Endodermal cell (in vitro differentiated cells): ENCODE results near the gene IP6K3. TPM values are rescaled to one million over a fixed set of nuclear protein-coding genes. Genes with fewer than 3 reads are reported as not detected.

ENCODE experiments used
- DNase-seq: peaks from one replicate; pipeline ENCODE4 v3.0.0-alpha.2; 2017
- H3K27ac ChIP-seq: 2 replicates; pipeline ENCODE4 v1.5.1; 2013; ENCODE audit warnings: mild to moderate bottlenecking, low read depth, low read length, moderate library complexity
- H3K27me3 ChIP-seq: 2 replicates; pipeline ENCODE4 v1.6.1; 2013; ENCODE audit warnings: mild to moderate bottlenecking, low read length, moderate library complexity; ENCODE audit not compliant: insufficient read depth, control insufficient read depth, poor library complexity, severe bottlenecking
- H3K36me3 ChIP-seq: 2 replicates; pipeline ENCODE4 v1.7.0; 2013; ENCODE audit warnings: mild to moderate bottlenecking, low read length, moderate library complexity; ENCODE audit not compliant: control insufficient read depth, insufficient read depth
- H3K4me1 ChIP-seq: one replicate; pipeline ENCODE4 v1.7.0; 2013; ENCODE audit warnings: low read length; ENCODE audit not compliant: control insufficient read depth, insufficient read depth
- H3K4me3 ChIP-seq: 2 replicates; pipeline ENCODE4 v1.5.1; 2013; ENCODE audit warnings: mild to moderate bottlenecking, low read length, moderate library complexity
- H3K9ac ChIP-seq: 2 replicates; pipeline ENCODE4 v1.6.1; 2013; ENCODE audit warnings: mild to moderate bottlenecking, low read length, moderate library complexity; ENCODE audit not compliant: poor library complexity, severe bottlenecking; ENCODE audit errors: extremely low read depth
- H3K9me3 ChIP-seq: 2 replicates; pipeline ENCODE4 v1.6.1; 2013; ENCODE audit warnings: mild to moderate bottlenecking, low read length, moderate library complexity; ENCODE audit not compliant: control insufficient read depth
- H3K27ac Mint-ChIP-seq: 2 replicates; pipeline ENCODE4 v1.8.0; 2020; ENCODE audit warnings: mixed read lengths
- H3K27me3 Mint-ChIP-seq: 2 replicates; pipeline ENCODE4 v1.8.0; 2021; ENCODE audit warnings: mild to moderate bottlenecking, mixed read lengths; ENCODE audit not compliant: insufficient read depth
- H3K36me3 Mint-ChIP-seq: 2 replicates; pipeline ENCODE4 v1.8.0; 2020; ENCODE audit warnings: low read depth, mixed read lengths
- H3K4me1 Mint-ChIP-seq: 2 replicates; pipeline ENCODE4 v1.8.0; 2020; ENCODE audit warnings: mixed read lengths
- H3K4me3 Mint-ChIP-seq: 2 replicates; pipeline ENCODE4 v1.8.0; 2020; ENCODE audit warnings: mild to moderate bottlenecking, moderate library complexity, mixed read lengths
- H3K9me3 Mint-ChIP-seq: 2 replicates; pipeline ENCODE4 v1.8.0; 2020; ENCODE audit warnings: mild to moderate bottlenecking, mixed read lengths
- whole genome bisulfite sequencing, 2 experiments: methylation state at CpG; one replicate each; pipeline versions ENCODE4 v1.1.5 to v1.1.7; 2013; ENCODE audit warnings: missing lambda C conversion rate in 2 of 2, mixed read lengths in 1 of 2; ENCODE audit not compliant: insufficient coverage in 1 of 2, insufficient read length in 1 of 2; 5-methylcytosine and 5-hydroxymethylcytosine counted together
- total RNA-seq, 2 donors: library from RNA; stranded (reverse); fragmentation: NEBNext Ultra II Directional in 1 of 2; extraction: Animal tissue kit (Norgen Biotek cat#: 25700) in 1 of 2; gene quantifications; 2 replicates in 1 of 2; 3 replicates in 1 of 2; pipeline ENCODE4 v1.2.1, GENCODE V29; 2021
- TF ChIP-seq, protein P1 (sequence below): fragments of 200-600 bp; sonication (generic); conservative IDR thresholded peaks from 2 replicates; pipeline ENCODE4 v1.5.0; 2021; ENCODE audit warnings: antibody characterized with exemption, mild to moderate bottlenecking

The IP6K3 gene
- total RNA-seq, 2 donors from 2014 or later, result not detected

DNA sequence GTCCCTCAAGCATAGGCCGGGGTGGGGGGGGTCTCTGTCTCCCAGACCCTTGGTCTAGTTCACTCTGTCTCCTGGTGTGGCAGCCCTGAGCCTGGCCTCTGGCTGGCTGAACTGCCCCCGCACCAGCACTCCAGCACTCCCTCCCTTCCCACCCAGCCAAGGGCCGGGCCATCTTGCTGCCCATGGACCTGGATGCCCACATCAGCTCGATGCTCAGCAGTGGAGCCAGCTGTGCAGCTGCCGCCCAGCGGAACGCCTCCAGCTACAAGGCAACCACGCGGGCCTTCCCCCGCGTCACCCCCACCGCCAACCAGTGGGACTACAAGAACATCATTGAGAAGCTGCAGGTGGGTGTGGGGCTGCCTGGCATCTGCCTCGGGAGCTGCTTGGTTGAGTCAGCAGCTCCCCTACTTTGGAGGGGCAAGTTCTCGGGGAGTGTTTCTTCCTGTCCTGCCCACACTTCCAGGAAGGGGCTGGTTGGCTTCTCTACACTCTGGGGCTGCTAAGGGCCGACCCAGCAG, 63.6 kb downstream of the IP6K3 start:
- H3K36me3 Mint-ChIP-seq, result peaks cover 56% of the 10 kb centered on the region
- H3K4me1 Mint-ChIP-seq, result no peaks in the 10 kb centered on the region
- Histone ChIP-seq H3K9me3 (no peaks in the 10 kb centered on the region), H3K4me1 (no peaks in the 10 kb centered on the region), H3K9ac (no peak overlapping the region), H3K27ac (no peak overlapping the region), H3K36me3 (no peaks in the 10 kb centered on the region), H3K4me3 (no peak overlapping the region), H3K27me3 (no peaks in the 10 kb centered on the region)
- no peak overlapping the region for H3K27ac Mint-ChIP-seq
- TF ChIP-seq, protein P1, sequence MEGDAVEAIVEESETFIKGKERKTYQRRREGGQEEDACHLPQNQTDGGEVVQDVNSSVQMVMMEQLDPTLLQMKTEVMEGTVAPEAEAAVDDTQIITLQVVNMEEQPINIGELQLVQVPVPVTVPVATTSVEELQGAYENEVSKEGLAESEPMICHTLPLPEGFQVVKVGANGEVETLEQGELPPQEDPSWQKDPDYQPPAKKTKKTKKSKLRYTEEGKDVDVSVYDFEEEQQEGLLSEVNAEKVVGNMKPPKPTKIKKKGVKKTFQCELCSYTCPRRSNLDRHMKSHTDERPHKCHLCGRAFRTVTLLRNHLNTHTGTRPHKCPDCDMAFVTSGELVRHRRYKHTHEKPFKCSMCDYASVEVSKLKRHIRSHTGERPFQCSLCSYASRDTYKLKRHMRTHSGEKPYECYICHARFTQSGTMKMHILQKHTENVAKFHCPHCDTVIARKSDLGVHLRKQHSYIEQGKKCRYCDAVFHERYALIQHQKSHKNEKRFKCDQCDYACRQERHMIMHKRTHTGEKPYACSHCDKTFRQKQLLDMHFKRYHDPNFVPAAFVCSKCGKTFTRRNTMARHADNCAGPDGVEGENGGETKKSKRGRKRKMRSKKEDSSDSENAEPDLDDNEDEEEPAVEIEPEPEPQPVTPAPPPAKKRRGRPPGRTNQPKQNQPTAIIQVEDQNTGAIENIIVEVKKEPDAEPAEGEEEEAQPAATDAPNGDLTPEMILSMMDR, result no peak
- no peak for DNase-seq
- no peak overlapping the region for H3K4me3 Mint-ChIP-seq
- H3K9me3 Mint-ChIP-seq, result no peaks in the 10 kb centered on the region
- 84 to 91% methylated on average over 5 to 15 of the region's 15 CpGs for WGBS, 2 experiments
- no peaks in the 10 kb centered on the region for H3K27me3 Mint-ChIP-seq

DNA sequence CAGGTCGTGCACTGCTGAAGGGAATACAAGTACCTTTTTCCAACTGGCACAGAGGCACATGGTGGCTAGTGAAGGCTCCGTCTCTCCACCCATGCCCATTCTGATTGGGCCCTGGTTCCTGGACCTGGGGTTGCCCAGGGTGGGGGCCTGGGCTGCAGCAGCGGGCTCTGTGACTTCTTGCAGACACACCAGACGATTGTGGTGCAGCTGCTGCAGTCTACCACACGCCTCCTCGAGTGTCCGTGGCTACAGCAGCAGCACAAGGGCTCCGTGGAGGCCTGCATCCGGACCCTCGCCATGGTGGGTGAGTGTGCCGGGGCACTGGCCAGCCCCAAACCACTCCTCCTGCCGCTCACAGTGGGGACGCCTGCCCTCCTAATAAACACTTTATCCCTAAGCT, 64.4 kb downstream of the IP6K3 start:
- H3K4me1 Mint-ChIP-seq, result no peaks in the 10 kb centered on the region
- H3K36me3 Mint-ChIP-seq, result peaks cover 61% of the 10 kb centered on the region
- 95 to 98% methylated on average over 10 to 13 of the region's 13 CpGs for WGBS, 2 experiments

DNA sequence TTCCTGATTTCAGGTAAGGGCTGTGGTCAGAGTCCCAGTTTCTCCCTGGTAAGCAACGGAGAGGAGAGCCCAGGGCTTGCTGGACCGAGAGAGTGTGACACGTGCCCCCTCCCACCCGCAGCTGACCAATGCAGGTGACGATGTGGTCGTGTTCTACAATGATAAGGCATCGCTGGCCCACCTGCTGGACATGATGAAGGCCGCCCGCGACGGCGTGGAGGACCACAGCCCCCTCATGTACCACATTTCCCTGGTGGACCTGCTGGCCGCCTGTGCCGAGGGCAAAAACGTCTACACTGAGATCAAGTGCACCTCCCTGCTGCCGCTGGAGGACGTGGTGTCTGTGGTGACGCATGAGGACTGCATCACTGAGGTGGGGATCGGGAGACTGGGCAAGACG, 66.9 kb downstream of the IP6K3 start:
- peaks cover 50% of the 10 kb centered on the region for H3K36me3 Mint-ChIP-seq
- H3K4me3 Mint-ChIP-seq, result no peak overlapping the region

More for the DNA sequence above, 64.4 kb downstream of the IP6K3 start:
- TF ChIP-seq, protein P1, result no peak
- H3K27ac ChIP-seq, result no peak overlapping the region
- no peak for DNase-seq
- H3K27ac Mint-ChIP-seq, result no peak overlapping the region
- H3K9me3 Mint-ChIP-seq, result no peaks in the 10 kb centered on the region
- H3K4me3 Mint-ChIP-seq, result no peak overlapping the region
- H3K4me3 ChIP-seq, result no peak overlapping the region
- no peaks in the 10 kb centered on the region for H3K9me3 ChIP-seq
- H3K9ac ChIP-seq, result no peak overlapping the region
- no peaks in the 10 kb centered on the region for H3K4me1 ChIP-seq
- H3K27me3 ChIP-seq, result no peaks in the 10 kb centered on the region
- H3K27me3 Mint-ChIP-seq, result no peaks in the 10 kb centered on the region
- no peaks in the 10 kb centered on the region for H3K36me3 ChIP-seq

More for the DNA sequence above, 66.9 kb downstream of the IP6K3 start:
- no peaks in the 10 kb centered on the region for H3K36me3 ChIP-seq
- H3K9ac ChIP-seq, result no peak overlapping the region
- no peak overlapping the region for H3K27ac ChIP-seq
- H3K9me3 Mint-ChIP-seq, result no peaks in the 10 kb centered on the region
- H3K4me1 Mint-ChIP-seq, result no peaks in the 10 kb centered on the region
- H3K27me3 Mint-ChIP-seq, result no peaks in the 10 kb centered on the region
- H3K27me3 ChIP-seq, result no peaks in the 10 kb centered on the region
- H3K4me1 ChIP-seq, result no peaks in the 10 kb centered on the region
- no peak for DNase-seq
- WGBS, 2 experiments, result 91 to 98% methylated on average over 19 to 20 of the region's 20 CpGs
- H3K4me3 ChIP-seq, result no peak overlapping the region
- peak overlapping the region; percentile 14 for H3K27ac Mint-ChIP-seq
- TF ChIP-seq, protein P1, result no peak
- H3K9me3 ChIP-seq, result no peaks in the 10 kb centered on the region
